NK-92 (cell line): ENCODE measurements around the gene POLD2.

Experiments
- DNase-seq: peaks from one replicate; lab custom pipeline; 2025; ENCODE audit not compliant: unreplicated experiment; lab: John Stamatoyannopoulos, UW

Gene POLD2

GRCh38 chr7:44103566-44103922 is 19.8 kb downstream of the POLD2 start:
- no peak for DNase-seq

- DNase-seq, result no peak
These were observed 20.3 kb downstream of the POLD2 start for GRCh38 chr7:44102846-44103565.

GRCh38 chr7:44101966-44102845 is 21.1 kb downstream of the POLD2 start:
- DNase-seq, result no peak

GRCh38 chr7:44101303-44101965 is 21.9 kb downstream of the POLD2 start:
- DNase-seq, result no peak

- DNase-seq, result no peak
These were observed 22.7 kb downstream of the POLD2 start for GRCh38 chr7:44100458-44101302.

- no peak for DNase-seq
These were observed 23.7 kb downstream of the POLD2 start for GRCh38 chr7:44099669-44100068.

- DNase-seq, result no peak
These were observed 25.0 kb downstream of the POLD2 start for GRCh38 chr7:44098092-44099068.

- DNase-seq, result no peak
These were observed 26.1 kb downstream of the POLD2 start for GRCh38 chr7:44097064-44097932.

- DNase-seq, result no peak
These were observed 26.9 kb downstream of the POLD2 start for GRCh38 chr7:44096326-44096881.

- no peak for DNase-seq
These were observed 27.6 kb downstream of the POLD2 start for GRCh38 chr7:44095781-44096180.

- DNase-seq, result no peak
These were observed 28.3 kb downstream of the POLD2 start for GRCh38 chr7:44094883-44095592.

- DNase-seq, result no peak
These were observed 29.0 kb downstream of the POLD2 start for GRCh38 chr7:44094365-44094764.

GRCh38 chr7:44093102-44093641 is 30.2 kb downstream of the POLD2 start:
- no peak for DNase-seq

GRCh38 chr7:44087911-44088838 is 35.2 kb downstream of the POLD2 start:
- DNase-seq, result no peak

GRCh38 chr7:44086627-44087026 is 36.7 kb downstream of the POLD2 start:
- DNase-seq, result no peak

GRCh38 chr7:44085546-44085945 is 37.8 kb downstream of the POLD2 start:
- DNase-seq, result no peak

- no peak for DNase-seq
These were observed 38.6 kb downstream of the POLD2 start for GRCh38 chr7:44084701-44085100.
